Calu3 (cell line): Measurements from ENCODE around the gene PLXNA3. TPM values are rescaled to one million over a fixed set of nuclear protein-coding genes. Genes with fewer than 3 reads are reported as not detected.

Experiments
- BruUV-seq: library from RNA; stranded (reverse); fragments of 400-500 nt; replicated peaks from 2 replicates; lab custom pipeline; 2021; lab: Mats Ljungman, UMichigan
- CTCF ChIA-PET: fragments of 300-600 bp; sonication (Branson Sonifier 250); formaldehyde crosslinking; loops from one replicate; lab custom pipeline; 2022; ENCODE audit warnings: antibody characterized with exemption; lab: Charles Lee
- DNase-seq: peaks from one replicate; pipeline ENCODE4 v3.0.0; 2022
- H3K27ac Mint-ChIP-seq: one replicate; pipeline ENCODE4 v1.8.0; 2022; ENCODE audit warnings: mixed read lengths; ENCODE audit not compliant: unreplicated experiment
- H3K27me3 Mint-ChIP-seq: one replicate; pipeline ENCODE4 v1.8.0; 2022; ENCODE audit warnings: mixed read lengths; ENCODE audit not compliant: unreplicated experiment
- H3K36me3 Mint-ChIP-seq: one replicate; pipeline ENCODE4 v1.8.0; 2022; ENCODE audit warnings: mild to moderate bottlenecking, moderate library complexity, mixed read lengths; ENCODE audit not compliant: insufficient read depth, unreplicated experiment
- H3K4me1 Mint-ChIP-seq: one replicate; pipeline ENCODE4 v1.8.0; 2022; ENCODE audit warnings: mild to moderate bottlenecking, low read depth, mixed read lengths; ENCODE audit not compliant: unreplicated experiment
- H3K4me3 Mint-ChIP-seq: one replicate; pipeline ENCODE4 v1.8.0; 2022; ENCODE audit warnings: mild to moderate bottlenecking, low read depth, moderate library complexity, mixed read lengths; ENCODE audit not compliant: unreplicated experiment
- H3K9me3 Mint-ChIP-seq: one replicate; pipeline ENCODE4 v1.8.0; 2022; ENCODE audit warnings: low read depth, mixed read lengths; ENCODE audit not compliant: unreplicated experiment
- intact Hi-C: fragments of 100-400 bp; cut with micrococcal nuclease; formaldehyde crosslinking; loops from one replicate; pipeline ENCODE4 v1.10.0; 2022; ENCODE audit not compliant: unreplicated experiment
- total RNA-seq: library from RNA; stranded (reverse); gene quantifications from 2 replicates; pipeline ENCODE4 v1.2.3, GENCODE V29; 2022
- TF ChIP-seq, protein P1 (sequence below): fragments of 200-600 bp; IDR thresholded peaks from one replicate; pipeline ENCODE4 v1.8.0; 2022; ENCODE audit warnings: antibody characterized with exemption; ENCODE audit not compliant: unreplicated experiment

PLXNA3 gene
- total RNA-seq, 1 experiment from 2014 or later, result 82.6 TPM

DNA sequence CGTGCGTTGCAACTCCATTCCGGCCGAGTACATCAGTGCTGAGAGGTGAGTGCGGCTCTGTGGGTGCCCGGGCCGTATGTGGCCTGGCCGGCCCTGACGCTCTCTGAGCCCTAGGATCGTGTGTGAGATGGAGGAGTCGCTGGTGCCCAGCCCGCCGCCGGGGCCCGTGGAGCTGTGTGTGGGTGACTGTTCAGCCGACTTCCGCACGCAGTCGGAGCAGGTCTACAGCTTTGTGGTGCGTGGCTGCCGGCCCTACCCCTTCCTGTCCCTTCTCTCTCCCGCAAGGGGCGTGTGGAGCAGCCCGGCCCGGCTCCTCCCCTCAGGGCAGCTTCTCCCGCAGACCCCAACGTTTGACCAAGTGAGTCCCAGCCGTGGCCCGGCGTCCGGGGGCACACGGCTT, 8.0 kb downstream of the PLXNA3 start:
- CTCF ChIA-PET, result no interaction called here
- Mint-ChIP-seq H3K27me3 (no peaks in the 10 kb centered on the region), H3K9me3 (no peaks in the 10 kb centered on the region), H3K36me3 (peaks cover 39% of the 10 kb centered on the region), H3K4me1 (peaks cover 9% of the 10 kb centered on the region), H3K4me3 (no peak overlapping the region), H3K27ac (no peak overlapping the region)
- no peak for DNase-seq
- no TSS peak for BruUV-seq
- intact Hi-C loops, result no loop called here
- TF ChIP-seq, protein P1, sequence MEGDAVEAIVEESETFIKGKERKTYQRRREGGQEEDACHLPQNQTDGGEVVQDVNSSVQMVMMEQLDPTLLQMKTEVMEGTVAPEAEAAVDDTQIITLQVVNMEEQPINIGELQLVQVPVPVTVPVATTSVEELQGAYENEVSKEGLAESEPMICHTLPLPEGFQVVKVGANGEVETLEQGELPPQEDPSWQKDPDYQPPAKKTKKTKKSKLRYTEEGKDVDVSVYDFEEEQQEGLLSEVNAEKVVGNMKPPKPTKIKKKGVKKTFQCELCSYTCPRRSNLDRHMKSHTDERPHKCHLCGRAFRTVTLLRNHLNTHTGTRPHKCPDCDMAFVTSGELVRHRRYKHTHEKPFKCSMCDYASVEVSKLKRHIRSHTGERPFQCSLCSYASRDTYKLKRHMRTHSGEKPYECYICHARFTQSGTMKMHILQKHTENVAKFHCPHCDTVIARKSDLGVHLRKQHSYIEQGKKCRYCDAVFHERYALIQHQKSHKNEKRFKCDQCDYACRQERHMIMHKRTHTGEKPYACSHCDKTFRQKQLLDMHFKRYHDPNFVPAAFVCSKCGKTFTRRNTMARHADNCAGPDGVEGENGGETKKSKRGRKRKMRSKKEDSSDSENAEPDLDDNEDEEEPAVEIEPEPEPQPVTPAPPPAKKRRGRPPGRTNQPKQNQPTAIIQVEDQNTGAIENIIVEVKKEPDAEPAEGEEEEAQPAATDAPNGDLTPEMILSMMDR, result no peak

DNA sequence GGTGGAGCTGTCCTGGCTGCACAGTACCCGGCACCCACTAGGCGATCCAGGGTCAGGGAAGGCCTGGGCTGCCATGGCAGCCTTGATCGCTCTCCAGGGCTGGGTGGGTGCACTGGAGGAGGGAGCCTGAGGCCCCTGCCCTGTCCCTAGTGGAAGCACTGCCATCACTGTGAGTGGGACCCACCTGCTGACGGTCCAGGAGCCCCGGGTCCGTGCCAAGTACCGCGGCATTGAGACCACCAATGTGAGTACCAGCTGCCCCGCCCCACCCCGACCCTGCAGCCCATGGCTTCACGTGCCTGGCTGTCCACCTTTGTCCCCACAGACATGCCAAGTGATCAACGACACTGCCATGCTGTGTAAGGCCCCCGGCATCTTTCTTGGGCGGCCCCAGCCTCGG, 8.8 kb downstream of the PLXNA3 start:
- peaks cover 2% of the 10 kb centered on the region for H3K4me1 Mint-ChIP-seq
- no peak overlapping the region for H3K4me3 Mint-ChIP-seq
- no peak overlapping the region for H3K27ac Mint-ChIP-seq
- intact Hi-C loops, result no loop called here
- no peak for DNase-seq
- no peaks in the 10 kb centered on the region for H3K9me3 Mint-ChIP-seq
- no TSS peak for BruUV-seq
- peaks cover 38% of the 10 kb centered on the region for H3K36me3 Mint-ChIP-seq
- no peaks in the 10 kb centered on the region for H3K27me3 Mint-ChIP-seq
- TF ChIP-seq, protein P1, result no peak
- CTCF ChIA-PET, result no interaction called here

DNA sequence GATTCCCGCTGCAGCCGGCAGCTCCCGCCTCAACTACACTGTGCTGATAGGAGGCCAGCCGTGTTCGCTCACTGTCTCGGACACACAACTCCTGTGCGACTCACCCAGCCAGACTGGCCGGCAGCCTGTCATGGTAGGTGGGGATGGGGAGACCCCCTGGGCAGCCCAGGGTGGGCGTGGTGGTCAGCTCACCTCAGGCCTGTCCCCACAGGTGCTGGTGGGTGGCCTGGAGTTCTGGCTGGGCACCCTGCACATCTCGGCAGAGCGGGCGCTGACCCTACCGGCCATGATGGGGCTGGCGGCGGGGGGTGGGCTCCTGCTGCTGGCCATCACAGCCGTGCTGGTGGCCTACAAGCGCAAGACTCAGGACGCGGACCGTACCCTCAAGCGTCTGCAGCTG, 9.5 kb downstream of the PLXNA3 start:
- Mint-ChIP-seq H3K4me1 (no peaks in the 10 kb centered on the region), H3K27me3 (no peaks in the 10 kb centered on the region), H3K36me3 (peaks cover 39% of the 10 kb centered on the region), H3K27ac (no peak overlapping the region), H3K9me3 (no peaks in the 10 kb centered on the region), H3K4me3 (no peak overlapping the region)
- CTCF ChIA-PET, result no interaction called here
- no peak for DNase-seq
- BruUV-seq, result no TSS peak
- TF ChIP-seq, protein P1, result no peak
- intact Hi-C loops, result no loop called here

DNA sequence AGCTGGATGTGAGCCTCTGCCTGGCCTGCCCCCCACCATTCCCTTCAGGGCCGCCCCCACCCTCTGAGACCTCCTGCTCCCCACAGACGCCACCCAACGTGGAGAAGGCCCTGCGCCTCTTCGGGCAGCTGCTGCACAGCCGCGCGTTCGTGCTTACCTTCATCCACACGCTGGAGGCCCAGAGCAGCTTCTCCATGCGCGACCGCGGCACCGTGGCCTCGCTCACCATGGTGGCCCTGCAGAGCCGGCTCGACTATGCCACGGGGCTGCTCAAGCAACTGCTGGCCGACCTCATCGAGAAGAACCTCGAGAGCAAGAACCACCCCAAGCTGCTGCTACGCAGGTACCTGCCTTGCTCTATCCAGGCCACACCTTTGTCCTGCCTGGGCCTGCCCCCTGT, 10.1 kb downstream of the PLXNA3 start:
- Mint-ChIP-seq H3K27ac (no peak overlapping the region), H3K9me3 (no peaks in the 10 kb centered on the region), H3K36me3 (peaks cover 36% of the 10 kb centered on the region), H3K27me3 (no peaks in the 10 kb centered on the region), H3K4me3 (no peak overlapping the region), H3K4me1 (no peaks in the 10 kb centered on the region)
- CTCF ChIA-PET, result no interaction called here
- no peak for DNase-seq
- TF ChIP-seq, protein P1, result no peak
- no TSS peak for BruUV-seq
- intact Hi-C loops, result no loop called here
